GM18861 (cell line): ENCODE data around the gene GRK5.

Experiments
- ATAC-seq: cut with Tn5 transposase; IDR thresholded peaks from one replicate; pipeline ENCODE4 v1.9.1; 2021; ENCODE audit not compliant: unreplicated experiment

Gene GRK5

GRCh38 chr10:119374236-119374635 is 166.9 kb downstream of the GRK5 start:
- ATAC-seq, result no peak

- ATAC-seq, result no peak
Measured at GRCh38 chr10:119375574-119376272, 168.4 kb downstream of the GRK5 start.

- ATAC-seq, result no peak
Measured at GRCh38 chr10:119377451-119377957, 170.1 kb downstream of the GRK5 start.

DNA sequence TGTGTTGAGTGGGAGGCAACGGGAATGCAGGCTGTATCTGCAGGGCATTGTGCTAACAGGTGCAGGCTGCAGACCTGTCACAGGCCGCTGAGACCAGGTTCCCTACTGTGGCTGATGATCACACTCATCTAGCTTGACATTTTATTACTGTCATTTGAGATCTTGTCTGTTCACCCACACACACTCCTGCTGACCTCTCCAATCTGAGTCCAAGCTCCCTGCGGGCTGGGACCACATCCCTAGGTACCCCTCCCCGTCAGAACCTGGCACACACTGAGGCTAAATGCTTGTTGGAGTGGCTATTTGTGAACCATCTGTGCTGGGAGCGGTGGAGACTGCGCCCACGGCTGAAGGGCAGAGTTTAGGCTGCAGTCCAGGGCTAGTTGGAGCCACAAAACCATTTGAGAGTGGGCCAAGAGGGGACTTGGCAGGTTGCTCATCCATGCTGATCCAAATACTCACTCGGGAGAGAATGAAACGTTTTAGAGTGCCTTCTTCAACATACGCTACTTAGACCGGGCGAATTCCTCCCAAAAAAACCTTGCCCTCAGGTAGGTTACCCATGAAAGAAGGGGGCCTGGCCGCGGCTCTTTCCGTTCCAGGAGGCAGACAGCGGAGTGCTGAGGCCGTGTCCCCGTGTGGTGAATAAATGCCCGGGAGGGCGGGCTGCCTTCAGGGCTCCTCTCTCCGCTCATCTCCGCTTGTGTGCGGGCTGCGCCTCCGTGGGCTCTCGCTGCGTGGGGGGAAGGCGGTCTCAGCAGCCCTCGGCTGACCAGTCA is 170.8 kb downstream of the GRK5 start:
- no peak for ATAC-seq

DNA sequence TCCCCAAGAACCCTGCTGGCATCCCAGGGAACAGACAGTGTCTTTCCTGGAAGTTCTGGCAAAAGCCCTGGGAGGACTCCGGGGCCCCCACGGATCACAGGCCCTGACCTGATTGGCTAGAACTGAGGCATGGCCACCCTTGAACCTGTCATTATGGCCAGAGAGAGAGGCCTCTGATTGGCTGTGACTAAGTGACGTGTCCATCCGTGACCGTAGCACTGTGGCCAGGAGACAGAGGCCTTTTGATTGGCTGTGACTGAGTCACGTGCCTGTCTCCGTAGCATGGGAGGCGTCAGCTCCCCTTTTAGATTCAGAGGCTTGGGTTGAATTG is 171.3 kb downstream of the GRK5 start:
- no peak for ATAC-seq

GRCh38 chr10:119379466-119380071 is 172.2 kb downstream of the GRK5 start:
- ATAC-seq, result no peak

DNA sequence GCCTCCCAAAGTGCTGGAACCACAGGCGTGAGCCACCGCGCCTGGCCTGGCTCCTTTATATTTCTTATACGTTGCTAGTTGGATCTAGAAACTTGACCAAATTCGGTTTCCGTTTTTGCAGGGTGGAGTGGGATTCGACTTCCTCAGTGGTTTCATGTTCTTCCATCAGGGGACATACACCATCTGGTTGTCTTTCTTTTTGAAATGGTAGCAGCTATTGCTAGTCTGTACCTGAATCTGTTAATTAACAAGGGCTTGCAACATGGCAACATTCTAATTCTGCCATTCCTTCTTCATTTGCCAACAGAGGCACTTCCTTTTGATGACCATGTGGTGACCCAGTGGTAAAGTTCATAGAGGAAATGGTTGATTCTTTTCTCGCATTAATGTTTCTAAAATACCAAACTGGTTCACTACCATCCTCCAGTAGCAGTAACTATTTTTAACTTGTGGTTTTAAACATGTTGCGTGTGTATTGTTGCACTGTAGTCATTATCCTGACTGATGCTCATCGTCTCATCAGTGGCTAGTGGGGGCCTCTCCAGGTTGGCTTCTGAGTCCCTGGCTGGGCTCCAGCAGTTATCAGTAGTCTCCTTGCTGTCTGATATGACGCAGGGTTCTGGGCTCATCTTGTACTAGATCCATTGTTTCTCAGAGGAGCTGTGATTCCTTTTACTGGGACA is 175.9 kb downstream of the GRK5 start:
- no peak for ATAC-seq

GRCh38 chr10:119384127-119384526 is 176.8 kb downstream of the GRK5 start:
- no peak for ATAC-seq

GRCh38 chr10:119386666-119387065 is 179.3 kb downstream of the GRK5 start:
- no peak for ATAC-seq

GRCh38 chr10:119388849-119389345 is 181.5 kb downstream of the GRK5 start:
- no peak for ATAC-seq

DNA sequence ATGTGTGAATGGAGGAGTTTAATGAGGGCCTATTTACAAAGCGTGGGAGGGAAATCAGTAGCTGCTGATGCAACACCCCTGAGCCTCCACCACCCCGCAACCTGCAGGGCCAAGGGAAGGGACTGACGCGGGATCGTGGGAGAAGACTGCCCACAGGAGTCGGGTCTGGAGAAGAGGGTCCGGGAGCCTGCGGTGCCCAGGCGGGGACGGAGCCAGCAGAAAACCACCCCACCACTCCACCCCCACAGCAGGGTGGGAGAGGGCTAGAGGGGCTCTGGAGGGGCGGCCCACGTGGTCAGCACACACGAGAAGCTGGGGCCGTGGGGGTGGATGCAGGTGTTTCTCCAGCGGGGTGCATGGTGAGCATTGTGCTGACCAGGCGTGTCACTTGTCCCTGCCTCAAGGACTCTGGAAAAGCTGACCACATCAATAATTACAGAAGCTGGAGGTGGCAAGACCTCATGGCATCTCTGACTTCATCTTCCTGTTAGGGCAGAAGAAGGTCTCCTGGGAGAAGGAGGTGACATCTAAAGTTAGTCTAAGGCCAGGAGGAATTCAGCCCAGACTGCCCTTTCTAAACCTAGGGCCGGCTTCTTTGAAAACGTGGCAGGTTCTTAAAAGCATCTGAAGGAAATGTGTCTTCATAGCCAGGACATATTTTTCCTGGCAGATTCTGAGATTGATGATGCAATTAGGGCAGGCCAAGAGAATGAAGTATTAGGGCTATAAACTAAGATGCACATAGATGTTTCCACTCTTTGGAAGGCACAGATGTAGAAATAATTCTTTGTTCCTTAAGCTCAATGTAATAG is 184.3 kb downstream of the GRK5 start:
- no peak for ATAC-seq

GRCh38 chr10:119393019-119393418 is 185.6 kb downstream of the GRK5 start:
- no peak for ATAC-seq

GRCh38 chr10:119393421-119393820 is 186.1 kb downstream of the GRK5 start:
- ATAC-seq, result no peak

DNA sequence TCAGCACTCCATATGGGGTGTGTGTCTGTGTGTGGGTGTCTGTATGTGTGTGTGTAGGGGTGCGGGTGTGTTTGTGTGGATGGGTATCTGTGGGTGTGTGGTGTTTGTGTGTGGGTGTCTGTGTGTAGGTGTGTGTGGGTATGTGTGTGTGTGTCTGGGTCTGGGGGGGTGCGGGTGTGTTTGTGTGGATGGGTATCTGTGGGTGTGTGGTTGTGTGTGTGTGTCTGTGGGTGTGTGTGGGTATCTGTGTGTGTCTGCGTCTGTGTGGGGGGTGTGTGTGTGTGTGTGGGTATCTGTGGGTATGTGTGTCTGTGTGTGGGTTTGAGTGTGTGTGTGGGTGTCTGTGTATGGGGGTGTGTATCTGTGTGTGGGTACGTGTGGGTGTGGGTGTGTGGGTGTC is 186.5 kb downstream of the GRK5 start:
- ATAC-seq, result no peak

GRCh38 chr10:119394657-119395279 is 187.4 kb downstream of the GRK5 start:
- no peak for ATAC-seq

DNA sequence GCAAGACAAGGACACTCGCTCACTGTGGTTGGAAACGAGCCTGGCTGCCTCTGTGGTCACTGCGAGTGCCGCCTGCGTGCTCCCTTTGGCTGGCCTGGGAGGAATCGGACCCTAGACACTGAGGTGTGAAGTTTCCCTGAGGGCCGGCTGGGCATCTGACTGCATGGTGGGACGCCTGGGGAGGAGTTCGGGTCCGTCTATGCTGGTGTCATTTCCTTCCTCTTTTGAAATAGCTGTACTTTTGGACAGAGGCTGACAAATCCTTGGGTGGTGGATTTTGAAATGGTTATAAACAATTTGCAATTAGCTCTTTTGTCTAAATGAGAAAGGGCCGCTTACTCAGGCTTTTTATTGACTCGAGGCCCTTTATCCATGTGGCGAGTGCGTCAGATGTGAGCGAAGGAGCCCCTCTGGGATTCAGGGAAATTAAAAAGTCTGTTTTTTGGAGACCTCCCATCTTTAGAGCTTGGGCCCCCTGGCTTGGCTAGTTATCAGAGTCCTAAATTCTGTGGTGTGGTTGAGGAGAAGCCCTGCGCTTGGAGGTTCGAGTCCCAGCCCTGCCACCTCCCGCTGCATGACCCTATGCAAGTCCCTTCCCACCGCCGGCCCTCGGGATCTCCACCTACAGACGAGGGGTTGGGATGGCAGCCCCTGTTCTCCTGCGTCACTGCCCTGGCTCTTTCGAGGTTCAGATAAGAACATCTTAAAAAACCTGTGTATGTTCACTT is 188.1 kb downstream of the GRK5 start:
- ATAC-seq, result no peak

DNA sequence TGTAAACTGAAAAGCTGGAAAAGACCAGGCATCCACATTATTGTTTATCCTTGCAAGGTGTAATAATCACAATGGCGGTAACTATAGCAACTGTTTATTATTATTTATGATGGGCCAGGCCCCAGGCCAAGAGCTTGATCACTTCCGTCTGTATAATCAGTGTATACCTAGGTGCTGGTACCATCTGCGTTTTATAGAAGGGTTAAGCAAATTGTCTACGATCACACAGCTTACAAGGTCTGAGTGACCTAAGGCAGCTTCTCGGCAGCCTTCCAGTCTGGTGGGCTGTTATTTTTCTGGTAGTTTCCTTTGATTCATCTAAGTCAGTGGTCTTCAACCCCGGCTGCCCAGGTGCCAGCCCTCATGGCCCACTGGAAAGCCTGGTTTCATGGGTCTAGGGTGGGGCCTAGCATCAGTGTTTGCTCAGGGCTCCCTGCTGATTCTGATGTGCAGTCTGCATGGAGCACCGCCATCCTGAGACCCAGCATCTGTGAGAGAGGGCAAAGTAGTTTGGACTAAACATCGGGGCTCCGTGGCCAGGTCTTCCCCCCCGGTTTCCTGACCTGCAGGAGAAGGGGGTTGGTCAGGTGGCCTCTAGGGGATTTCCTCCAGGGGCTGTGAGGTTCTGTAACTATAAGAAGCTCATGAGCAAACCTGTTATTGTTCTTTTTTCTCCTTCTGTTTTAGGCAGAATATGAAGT is 188.8 kb downstream of the GRK5 start:
- ATAC-seq, result no peak

DNA sequence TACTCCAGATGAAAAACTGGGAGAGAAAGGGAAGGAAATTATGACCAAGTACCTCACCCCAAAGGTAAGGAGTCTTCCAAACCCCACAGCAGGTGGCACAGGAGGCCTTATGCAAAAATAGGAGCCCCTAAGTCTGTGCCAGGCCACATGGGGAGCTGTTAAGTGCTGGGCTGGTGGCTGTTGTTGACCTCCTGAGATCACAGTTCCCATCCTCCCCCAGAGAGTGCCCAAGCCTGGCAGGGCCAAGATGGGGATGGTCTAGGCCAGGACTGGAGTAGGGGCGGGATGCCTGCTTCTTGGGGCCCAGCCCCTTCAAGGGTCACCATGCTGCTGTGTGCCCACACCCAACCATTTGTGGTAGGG is 189.3 kb downstream of the GRK5 start:
- ATAC-seq, result no peak

DNA sequence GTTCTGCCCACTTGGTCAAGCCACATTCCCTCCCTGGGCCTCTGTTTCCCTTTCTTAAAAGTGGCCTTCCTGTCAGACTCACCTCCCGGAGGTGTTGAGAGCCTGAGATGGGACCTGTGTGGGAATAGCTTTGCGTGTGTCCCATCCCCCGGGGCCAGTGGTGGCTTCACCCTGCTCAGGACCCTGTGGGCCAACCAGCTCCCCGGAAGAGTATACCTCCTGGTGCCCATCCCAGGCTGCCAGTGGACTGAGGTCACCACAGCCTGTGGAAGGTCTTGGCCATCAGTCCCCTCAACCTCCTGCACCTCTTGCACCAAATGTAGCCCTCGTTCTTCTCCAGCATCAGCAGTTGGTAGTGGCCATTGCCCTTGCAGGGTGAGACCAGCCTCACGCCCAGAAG is 190.0 kb downstream of the GRK5 start:
- no peak for ATAC-seq
